AG10803 (cell line): Measurements from ENCODE around the gene ARFGAP2.
A peak's percentile ranks its signal among the peaks of the same experiment; 100 is the strongest.

Experiments
- DNase-seq: peaks from one replicate; pipeline ENCODE4 v3.0.0; 2010; ENCODE audit warnings: low read depth
- H3K4me3 ChIP-seq: 2 replicates; pipeline ENCODE4 v1.5.1; 2011; ENCODE audit warnings: mild to moderate bottlenecking, low read length, control low read depth
- TF ChIP-seq, protein P1 (sequence below): conservative IDR thresholded peaks from 2 replicates; pipeline ENCODE4 v1.5.1; 2011; ENCODE audit warnings: mild to moderate bottlenecking, low read length, control low read depth, inconsistent platforms

Gene ARFGAP2

DNA sequence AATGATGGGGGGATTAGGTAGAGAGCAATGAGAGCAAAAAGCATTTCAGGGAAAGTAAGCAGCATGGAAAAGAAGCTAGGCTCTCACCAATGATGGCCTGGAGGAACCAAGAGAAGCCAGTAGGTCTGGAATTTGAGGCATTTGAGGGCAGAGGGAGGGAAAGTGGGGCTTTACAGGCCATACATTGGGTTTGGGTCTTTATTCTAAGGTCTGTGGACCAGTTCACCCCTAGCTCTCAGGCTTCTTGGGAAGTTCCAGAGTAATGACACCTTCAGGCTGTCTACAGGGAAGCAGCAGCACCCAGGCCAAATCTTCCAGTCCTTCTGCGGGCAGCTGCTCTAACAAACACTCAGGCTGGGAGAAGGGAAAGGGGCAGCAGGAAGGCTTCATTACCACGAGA is 29.4 kb downstream of the ARFGAP2 start:
- H3K4me3 ChIP-seq = no peak overlapping the region
- DNase-seq = no peak
- TF ChIP-seq, protein P1, sequence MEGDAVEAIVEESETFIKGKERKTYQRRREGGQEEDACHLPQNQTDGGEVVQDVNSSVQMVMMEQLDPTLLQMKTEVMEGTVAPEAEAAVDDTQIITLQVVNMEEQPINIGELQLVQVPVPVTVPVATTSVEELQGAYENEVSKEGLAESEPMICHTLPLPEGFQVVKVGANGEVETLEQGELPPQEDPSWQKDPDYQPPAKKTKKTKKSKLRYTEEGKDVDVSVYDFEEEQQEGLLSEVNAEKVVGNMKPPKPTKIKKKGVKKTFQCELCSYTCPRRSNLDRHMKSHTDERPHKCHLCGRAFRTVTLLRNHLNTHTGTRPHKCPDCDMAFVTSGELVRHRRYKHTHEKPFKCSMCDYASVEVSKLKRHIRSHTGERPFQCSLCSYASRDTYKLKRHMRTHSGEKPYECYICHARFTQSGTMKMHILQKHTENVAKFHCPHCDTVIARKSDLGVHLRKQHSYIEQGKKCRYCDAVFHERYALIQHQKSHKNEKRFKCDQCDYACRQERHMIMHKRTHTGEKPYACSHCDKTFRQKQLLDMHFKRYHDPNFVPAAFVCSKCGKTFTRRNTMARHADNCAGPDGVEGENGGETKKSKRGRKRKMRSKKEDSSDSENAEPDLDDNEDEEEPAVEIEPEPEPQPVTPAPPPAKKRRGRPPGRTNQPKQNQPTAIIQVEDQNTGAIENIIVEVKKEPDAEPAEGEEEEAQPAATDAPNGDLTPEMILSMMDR = no peak

- no peak for DNase-seq
- TF ChIP-seq, protein P1 = no peak
- H3K4me3 ChIP-seq = no peak overlapping the region
These were observed 32.1 kb downstream of the ARFGAP2 start for GRCh38 chr11:47144541-47144940.

- DNase-seq = peak; percentile 85
- no peak overlapping the region for H3K4me3 ChIP-seq
- TF ChIP-seq, protein P1 = no peak
These were observed 33.4 kb downstream of the ARFGAP2 start for GRCh38 chr11:47143322-47143721.

- TF ChIP-seq, protein P1 = no peak
- H3K4me3 ChIP-seq = no peak overlapping the region
- DNase-seq = no peak
These were observed 36.8 kb downstream of the ARFGAP2 start for GRCh38 chr11:47139878-47140277.

DNA sequence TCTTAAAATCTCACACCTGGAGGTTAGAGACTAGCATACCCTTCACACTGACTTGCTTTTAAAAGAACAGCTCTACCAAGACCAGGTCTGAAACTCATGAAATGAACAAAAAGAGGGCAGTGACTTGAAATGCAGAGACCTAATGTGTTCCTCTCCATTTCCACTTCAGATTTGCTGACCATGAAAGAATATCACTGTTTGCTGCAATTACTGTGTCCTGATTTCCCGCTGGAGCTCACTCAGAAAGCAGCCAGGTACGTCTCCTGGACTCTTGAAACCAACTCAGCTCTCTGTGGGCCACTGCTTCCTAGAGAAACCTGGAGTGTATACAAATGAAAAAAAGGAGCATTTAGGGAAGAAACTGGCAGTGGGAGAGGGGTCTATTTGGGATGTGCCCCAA is 39.2 kb downstream of the ARFGAP2 start:
- H3K4me3 ChIP-seq = no peak overlapping the region
- TF ChIP-seq, protein P1 = no peak
- DNase-seq = no peak

- DNase-seq = no peak
- no peak overlapping the region for H3K4me3 ChIP-seq
- TF ChIP-seq, protein P1 = no peak
These were observed 39.8 kb downstream of the ARFGAP2 start for GRCh38 chr11:47136921-47137320.

- peak; percentile 36 for DNase-seq
- TF ChIP-seq, protein P1 = no peak
- H3K4me3 ChIP-seq = no peak overlapping the region
These were observed 40.4 kb downstream of the ARFGAP2 start for GRCh38 chr11:47136327-47136726.
